Measurements from ENCODE around the gene COL17A1. TPM values are rescaled to one million over a fixed set of nuclear protein-coding genes. Genes with fewer than 3 reads are reported as not detected.

COL17A1 gene
- total RNA-seq, 1 experiment from 2014 or later: not detected

DNA sequence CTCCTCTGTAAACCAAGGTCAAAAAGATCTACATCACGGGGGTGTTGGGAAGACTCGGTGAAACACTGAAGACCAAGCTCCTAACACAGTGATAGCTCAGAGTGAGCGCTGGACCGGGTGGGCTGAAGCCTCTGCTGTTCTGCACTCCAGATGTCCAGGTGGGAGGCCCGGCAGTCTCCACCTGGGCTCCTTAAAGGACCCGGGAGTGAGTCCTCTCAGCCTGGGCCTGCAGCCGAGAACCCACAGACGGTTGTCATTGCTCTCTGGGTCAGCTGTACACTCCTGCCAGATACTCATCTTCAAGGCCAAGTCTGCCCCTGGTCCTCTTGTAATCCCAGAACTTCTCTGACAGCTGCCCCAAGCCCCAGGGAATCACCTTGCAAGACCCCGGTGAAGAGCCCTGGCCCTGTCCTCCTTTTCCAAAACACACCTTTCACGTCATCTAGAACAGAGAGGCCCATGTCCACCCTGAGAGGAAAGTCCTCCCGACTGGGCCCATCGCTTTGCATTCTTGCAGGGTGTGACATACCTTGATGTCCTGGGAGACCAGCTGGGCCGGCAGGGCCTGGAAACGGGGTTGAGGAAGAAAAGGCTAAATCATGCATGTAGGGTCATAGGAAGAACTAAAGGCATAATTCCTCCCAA is 43.7 kb downstream of the COL17A1 start:
- no peaks in the 10 kb centered on the region for H3K36me3 ChIP-seq (ENCODE audit: insufficient read depth, low read length, poor library complexity, severe bottlenecking)
- DNase-seq (ENCODE audit: low spot score): no peak
- intact Hi-C loops (cut with micrococcal nuclease; ENCODE audit: unreplicated experiment): loop anchor here (10.0 kb wide), 1 partner anchor 163 kb away; no protein-coding TSS in a partner anchor
- TF ChIP-seq EZH2 (IDR thresholded peaks at IDR 0.05; ENCODE audit: borderline replicate concordance, low read depth, low read length, poor library complexity, severe bottlenecking): no peak
- TF ChIP-seq, protein P1, sequence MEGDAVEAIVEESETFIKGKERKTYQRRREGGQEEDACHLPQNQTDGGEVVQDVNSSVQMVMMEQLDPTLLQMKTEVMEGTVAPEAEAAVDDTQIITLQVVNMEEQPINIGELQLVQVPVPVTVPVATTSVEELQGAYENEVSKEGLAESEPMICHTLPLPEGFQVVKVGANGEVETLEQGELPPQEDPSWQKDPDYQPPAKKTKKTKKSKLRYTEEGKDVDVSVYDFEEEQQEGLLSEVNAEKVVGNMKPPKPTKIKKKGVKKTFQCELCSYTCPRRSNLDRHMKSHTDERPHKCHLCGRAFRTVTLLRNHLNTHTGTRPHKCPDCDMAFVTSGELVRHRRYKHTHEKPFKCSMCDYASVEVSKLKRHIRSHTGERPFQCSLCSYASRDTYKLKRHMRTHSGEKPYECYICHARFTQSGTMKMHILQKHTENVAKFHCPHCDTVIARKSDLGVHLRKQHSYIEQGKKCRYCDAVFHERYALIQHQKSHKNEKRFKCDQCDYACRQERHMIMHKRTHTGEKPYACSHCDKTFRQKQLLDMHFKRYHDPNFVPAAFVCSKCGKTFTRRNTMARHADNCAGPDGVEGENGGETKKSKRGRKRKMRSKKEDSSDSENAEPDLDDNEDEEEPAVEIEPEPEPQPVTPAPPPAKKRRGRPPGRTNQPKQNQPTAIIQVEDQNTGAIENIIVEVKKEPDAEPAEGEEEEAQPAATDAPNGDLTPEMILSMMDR (conservative IDR thresholded peaks at IDR 0.05; ENCODE audit: low read depth, low read length): no peak
- no peak overlapping the region for H3K4me3 ChIP-seq (ENCODE audit: low read depth, low read length, poor library complexity, severe bottlenecking)
- BruUV-seq (replicated peaks): no TSS peak
- ChIA-PET POLR2A (ENCODE audit: low non-redundant PET) (no interaction called here), CTCF (no interaction called here)
- no peak overlapping the region for H3K27ac ChIP-seq (ENCODE audit: low read depth, low read length, poor library complexity, severe bottlenecking)
- no peaks in the 10 kb centered on the region for H3K4me1 ChIP-seq (ENCODE audit: insufficient read depth, low read length, poor library complexity, severe bottlenecking)
- no peaks in the 10 kb centered on the region for H3K9me3 ChIP-seq (ENCODE audit: low read depth, low read length, poor library complexity, severe bottlenecking)
- no peaks in the 10 kb centered on the region for H3K27me3 ChIP-seq (replicated peaks; ENCODE audit: insufficient read depth, low read depth, low read length, poor library complexity)

DNA sequence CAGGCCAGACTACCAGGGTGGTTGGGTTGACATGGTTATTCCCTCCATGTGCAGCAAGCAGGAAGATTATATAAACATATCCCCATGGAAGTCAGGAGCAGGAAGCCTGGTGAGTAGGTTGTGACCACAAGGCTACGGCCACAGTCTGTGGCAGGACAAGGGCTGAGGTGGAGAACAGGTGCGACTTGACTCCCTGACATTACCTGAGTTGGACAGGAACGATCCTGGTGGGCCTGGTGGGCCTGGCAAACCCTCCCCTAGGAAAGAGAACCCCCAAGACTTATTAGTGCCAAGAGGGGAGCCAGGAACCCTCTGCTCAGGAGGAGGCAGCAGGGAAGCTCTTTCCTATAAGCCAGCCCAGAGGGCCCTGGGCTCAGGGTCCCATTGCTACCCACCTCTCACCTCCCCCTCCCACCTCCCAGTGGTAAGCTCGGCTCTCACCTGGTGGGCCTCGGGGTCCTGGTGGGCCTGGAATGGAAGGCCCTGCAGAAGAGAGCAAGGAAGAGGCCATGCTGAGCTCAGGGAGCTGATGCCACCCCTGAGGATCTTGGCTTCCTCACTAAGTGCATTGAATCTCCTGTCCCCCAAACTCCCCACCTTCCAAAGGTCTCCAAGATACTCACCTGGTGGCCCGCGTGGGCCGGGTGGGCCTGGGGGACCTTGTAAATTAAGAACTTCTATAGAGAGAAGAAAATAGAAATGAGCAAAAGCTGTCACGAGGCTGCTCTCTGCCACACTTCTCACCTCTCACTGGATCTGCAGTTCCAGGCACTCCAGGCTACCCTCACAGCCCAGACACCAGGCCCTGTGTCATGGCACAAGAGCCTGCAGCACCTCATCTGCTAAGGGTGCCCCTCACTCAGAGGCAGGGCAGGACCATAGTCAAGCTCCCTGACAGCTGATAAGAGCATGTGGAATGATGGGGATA is 44.6 kb downstream of the COL17A1 start:
- BruUV-seq (replicated peaks): no TSS peak
- Histone ChIP-seq H3K4me1 (ENCODE audit: insufficient read depth, low read length, poor library complexity, severe bottlenecking) (no peaks in the 10 kb centered on the region), H3K9me3 (ENCODE audit: low read depth, low read length, poor library complexity, severe bottlenecking) (no peaks in the 10 kb centered on the region), H3K27ac (ENCODE audit: low read depth, low read length, poor library complexity, severe bottlenecking) (no peak overlapping the region), H3K4me3 (ENCODE audit: low read depth, low read length, poor library complexity, severe bottlenecking) (no peak overlapping the region), H3K27me3 (replicated peaks; ENCODE audit: insufficient read depth, low read depth, low read length, poor library complexity) (no peaks in the 10 kb centered on the region), H3K36me3 (ENCODE audit: insufficient read depth, low read length, poor library complexity, severe bottlenecking) (no peaks in the 10 kb centered on the region)
- intact Hi-C loops (cut with micrococcal nuclease; ENCODE audit: unreplicated experiment): loop anchor here (10.0 kb wide), 1 partner anchor 164 kb away; no protein-coding TSS in a partner anchor
- no peak for DNase-seq (ENCODE audit: low spot score)
- ChIA-PET CTCF (no interaction called here), POLR2A (ENCODE audit: low non-redundant PET) (no interaction called here)
- TF ChIP-seq, protein P1 (conservative IDR thresholded peaks at IDR 0.05; ENCODE audit: low read depth, low read length): no peak
- no peak for TF ChIP-seq EZH2 (IDR thresholded peaks at IDR 0.05; ENCODE audit: borderline replicate concordance, low read depth, low read length, poor library complexity, severe bottlenecking)

DNA sequence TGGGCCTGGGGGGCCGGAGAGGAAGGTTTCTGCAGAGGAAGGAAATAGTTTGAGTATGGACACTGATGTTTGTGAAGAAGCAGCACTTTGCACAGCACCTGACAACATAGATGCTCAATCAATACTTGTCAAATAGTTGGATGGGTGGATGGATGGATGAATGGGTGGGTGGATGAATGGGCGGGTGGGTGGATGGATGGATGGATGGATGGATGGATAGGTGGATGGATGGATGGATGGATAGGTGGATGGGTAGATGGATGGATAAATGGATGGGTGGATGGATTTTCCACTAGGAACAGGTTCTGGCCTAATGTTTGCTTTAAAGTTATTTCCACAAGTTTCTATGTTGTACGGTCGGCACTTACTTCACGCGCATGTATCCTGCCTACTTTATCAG is 45.3 kb downstream of the COL17A1 start:
- ChIA-PET POLR2A (ENCODE audit: low non-redundant PET) (no interaction called here), CTCF (no interaction called here)
- Histone ChIP-seq H3K36me3 (ENCODE audit: insufficient read depth, low read length, poor library complexity, severe bottlenecking) (no peaks in the 10 kb centered on the region), H3K4me3 (ENCODE audit: low read depth, low read length, poor library complexity, severe bottlenecking) (no peak overlapping the region), H3K9me3 (ENCODE audit: low read depth, low read length, poor library complexity, severe bottlenecking) (no peaks in the 10 kb centered on the region), H3K27ac (ENCODE audit: low read depth, low read length, poor library complexity, severe bottlenecking) (no peak overlapping the region), H3K4me1 (ENCODE audit: insufficient read depth, low read length, poor library complexity, severe bottlenecking) (no peaks in the 10 kb centered on the region), H3K27me3 (replicated peaks; ENCODE audit: insufficient read depth, low read depth, low read length, poor library complexity) (no peaks in the 10 kb centered on the region)
- intact Hi-C loops (cut with micrococcal nuclease; ENCODE audit: unreplicated experiment): loop anchor here (10.0 kb wide), 1 partner anchor 164 kb away; no protein-coding TSS in a partner anchor
- DNase-seq (ENCODE audit: low spot score): no peak
- no TSS peak for BruUV-seq (replicated peaks)
- no peak for TF ChIP-seq EZH2 (IDR thresholded peaks at IDR 0.05; ENCODE audit: borderline replicate concordance, low read depth, low read length, poor library complexity, severe bottlenecking)
- TF ChIP-seq, protein P1 (conservative IDR thresholded peaks at IDR 0.05; ENCODE audit: low read depth, low read length): no peak
